Endothelial cell (in vitro differentiated cells): ENCODE data around the gene RAPGEF4. TPM values are rescaled to one million over a fixed set of nuclear protein-coding genes. Genes with fewer than 3 reads are reported as not detected.

Experiments used
- DNase-seq: peaks from one replicate; pipeline ENCODE4 v3.0.0; 2021; ENCODE audit warnings: low spot score
- H3K27ac Mint-ChIP-seq: one replicate; pipeline ENCODE4 v1.8.0; 2021; ENCODE audit warnings: mixed read lengths, inconsistent platforms; ENCODE audit not compliant: unreplicated experiment
- H3K27me3 Mint-ChIP-seq: one replicate; pipeline ENCODE4 v1.8.0; 2021; ENCODE audit warnings: mild to moderate bottlenecking, moderate library complexity, mixed read lengths, inconsistent platforms; ENCODE audit not compliant: unreplicated experiment
- H3K36me3 Mint-ChIP-seq: one replicate; pipeline ENCODE4 v1.8.0; 2021; ENCODE audit warnings: mild to moderate bottlenecking, low read depth, mixed read lengths, inconsistent platforms; ENCODE audit not compliant: unreplicated experiment
- H3K4me1 Mint-ChIP-seq: one replicate; pipeline ENCODE4 v1.8.0; 2021; ENCODE audit warnings: mild to moderate bottlenecking, mixed read lengths, inconsistent platforms; ENCODE audit not compliant: unreplicated experiment
- H3K4me3 Mint-ChIP-seq: one replicate; pipeline ENCODE4 v1.8.0; 2021; ENCODE audit warnings: mild to moderate bottlenecking, mixed read lengths, inconsistent platforms; ENCODE audit not compliant: unreplicated experiment
- H3K9me3 Mint-ChIP-seq: one replicate; pipeline ENCODE4 v1.8.0; 2021; ENCODE audit warnings: mixed read lengths, inconsistent platforms; ENCODE audit not compliant: unreplicated experiment
- CTCF ChIP-seq: fragments of 200-600 bp; sonication (generic); IDR thresholded peaks from one replicate; pipeline ENCODE4 v1.5.0; 2021; ENCODE audit warnings: antibody characterized with exemption; ENCODE audit not compliant: unreplicated experiment
- total RNA-seq: library from RNA; stranded (reverse); fragmentation: NEBNext Ultra II Directional; extraction: Animal tissue kit (Norgen Biotek cat#: 25700); gene quantifications from one replicate; pipeline ENCODE4 v1.2.1, GENCODE V29; 2021; ENCODE audit not compliant: unreplicated experiment

RAPGEF4 gene
- total RNA-seq, 1 donor from 2014 or later: 7.5 TPM

- Mint-ChIP-seq H3K27me3 (no peaks in the 10 kb centered on the region), H3K4me3 (no peak overlapping the region), H3K36me3 (peaks cover 4% of the 10 kb centered on the region), H3K9me3 (no peaks in the 10 kb centered on the region), H3K27ac (no peak overlapping the region), H3K4me1 (peaks cover 5% of the 10 kb centered on the region)
- no peak for TF ChIP-seq CTCF
- DNase-seq: no peak
These were observed 150.4 kb downstream of the RAPGEF4 start for GRCh38 chr2:172885996-172886395.

- Mint-ChIP-seq H3K9me3 (no peaks in the 10 kb centered on the region), H3K27ac (no peak overlapping the region), H3K4me3 (no peak overlapping the region), H3K36me3 (peaks cover 4% of the 10 kb centered on the region), H3K27me3 (no peaks in the 10 kb centered on the region), H3K4me1 (peaks cover 5% of the 10 kb centered on the region)
- TF ChIP-seq CTCF: no peak
- no peak for DNase-seq
These were observed 151.6 kb downstream of the RAPGEF4 start for GRCh38 chr2:172887280-172887679.

- Mint-ChIP-seq H3K4me1 (peaks cover 10% of the 10 kb centered on the region), H3K4me3 (no peak overlapping the region), H3K9me3 (no peaks in the 10 kb centered on the region), H3K36me3 (no peaks in the 10 kb centered on the region), H3K27ac (no peak overlapping the region), H3K27me3 (no peaks in the 10 kb centered on the region)
- no peak for DNase-seq
- no peak for TF ChIP-seq CTCF
These were observed 153.3 kb downstream of the RAPGEF4 start for GRCh38 chr2:172888714-172889669.

GRCh38 chr2:172889768-172890430 lies 154.3 kb downstream of the RAPGEF4 start:
- no peak for DNase-seq
- Mint-ChIP-seq H3K36me3 (no peaks in the 10 kb centered on the region), H3K27ac (no peak overlapping the region), H3K27me3 (no peaks in the 10 kb centered on the region), H3K4me1 (peaks cover 10% of the 10 kb centered on the region), H3K4me3 (no peak overlapping the region), H3K9me3 (no peaks in the 10 kb centered on the region)
- TF ChIP-seq CTCF: no peak

GRCh38 chr2:172893111-172893510 lies 157.5 kb downstream of the RAPGEF4 start:
- H3K27ac Mint-ChIP-seq: no peak overlapping the region
- H3K4me1 Mint-ChIP-seq: peaks cover 10% of the 10 kb centered on the region
- no peak overlapping the region for H3K4me3 Mint-ChIP-seq
- no peaks in the 10 kb centered on the region for H3K9me3 Mint-ChIP-seq
- DNase-seq: no peak
- no peaks in the 10 kb centered on the region for H3K27me3 Mint-ChIP-seq
- TF ChIP-seq CTCF: no peak
- no peaks in the 10 kb centered on the region for H3K36me3 Mint-ChIP-seq
